AG09319 (cell line): ENCODE measurements around the gene HEXIM2.

ENCODE experiments used
- DNase-seq: peaks from one replicate; pipeline ENCODE4 v3.0.0-alpha.2; 2010; ENCODE audit warnings: low read depth; ENCODE audit errors: extremely low read depth
- CTCF ChIP-seq: IDR thresholded peaks from 2 replicates; pipeline ENCODE4 v1.5.1; 2011; ENCODE audit warnings: low read depth, mild to moderate bottlenecking, inconsistent platforms, low read length, moderate library complexity

HEXIM2 gene

GRCh38 chr17:45172541-45173286, 11.0 kb downstream of the HEXIM2 start:
- no peak for TF ChIP-seq CTCF

GRCh38 chr17:45175759-45176115, 14.1 kb downstream of the HEXIM2 start:
- DNase-seq, result no peak
- no peak for TF ChIP-seq CTCF

More at GRCh38 chr17:45172541-45173286, 11.0 kb downstream of the HEXIM2 start:
- peak; percentile 74 for DNase-seq

- DNase-seq, result no peak
These were observed 15.9 kb downstream of the HEXIM2 start for GRCh38 chr17:45177563-45177962.

GRCh38 chr17:45184144-45184543, 22.5 kb downstream of the HEXIM2 start:
- TF ChIP-seq CTCF, result no peak
- no peak for DNase-seq

More at GRCh38 chr17:45177563-45177962, 15.9 kb downstream of the HEXIM2 start:
- TF ChIP-seq CTCF, result no peak

GRCh38 chr17:45186801-45187354, 25.2 kb downstream of the HEXIM2 start:
- no peak for DNase-seq
- no peak for TF ChIP-seq CTCF

- DNase-seq, result no peak
These were observed 27.3 kb downstream of the HEXIM2 start for GRCh38 chr17:45189009-45189408.

More at GRCh38 chr17:45189009-45189408, 27.3 kb downstream of the HEXIM2 start:
- TF ChIP-seq CTCF, result no peak
